Astrocyte (in vitro differentiated cells and primary cell): ENCODE results near the gene RASIP1. TPM values are rescaled to one million over a fixed set of nuclear protein-coding genes. Genes with fewer than 3 reads are reported as not detected.
"Not testable (repeated sequence)": the region's sequence is repeated elsewhere in the genome, so short reads cannot be mapped to it uniquely, and the experiment has no call there.

Experiments
- DNase-seq: peaks from one replicate; pipeline ENCODE4 v3.0.0-alpha.2; 2010; ENCODE audit warnings: low read depth
- FAIRE-seq: peaks from 2 replicates; lab custom pipeline; 2011; peaks lifted over from hg19 to GRCh38; lab: Jason Lieb, UNC
- H2AFZ ChIP-seq: 2 replicates; pipeline ENCODE4 v1.6.0; 2012; ENCODE audit warnings: low read depth, low read length, inconsistent platforms
- H3K27ac ChIP-seq: 2 replicates; pipeline ENCODE4 v1.5.1; 2011; ENCODE audit warnings: low read depth, low read length, inconsistent platforms
- H3K27me3 ChIP-seq: 2 replicates; pipeline ENCODE4 v1.6.0; 2011; ENCODE audit warnings: low read length, inconsistent platforms; ENCODE audit not compliant: insufficient read depth
- H3K36me3 ChIP-seq: 2 replicates; pipeline ENCODE4 v1.5.1; 2011; ENCODE audit warnings: low read length, inconsistent platforms; ENCODE audit not compliant: insufficient read depth
- H3K4me1 ChIP-seq: 2 replicates; pipeline ENCODE4 v1.5.1; 2011; ENCODE audit warnings: low read length, inconsistent platforms; ENCODE audit not compliant: insufficient read depth
- H3K4me2 ChIP-seq: 2 replicates; pipeline ENCODE4 v1.6.0; 2012; ENCODE audit warnings: low read length, inconsistent platforms
- H3K4me3 ChIP-seq: 2 replicates; pipeline ENCODE4 v1.5.1; 2011; ENCODE audit warnings: low read depth, mild to moderate bottlenecking, low read length, inconsistent platforms; ENCODE audit not compliant: insufficient read depth
- H3K79me2 ChIP-seq: 2 replicates; pipeline ENCODE4 v1.6.0; 2012; ENCODE audit warnings: mild to moderate bottlenecking, low read length, inconsistent platforms; ENCODE audit not compliant: insufficient read depth
- H3K9ac ChIP-seq: 2 replicates; pipeline ENCODE4 v1.6.0; 2012; ENCODE audit warnings: mild to moderate bottlenecking, low read length, inconsistent platforms
- H3K9me3 ChIP-seq: 2 replicates; pipeline ENCODE4 v1.5.1; 2012; ENCODE audit warnings: low read depth, mild to moderate bottlenecking, low read length, inconsistent platforms; ENCODE audit not compliant: insufficient read depth
- H4K20me1 ChIP-seq: 2 replicates; pipeline ENCODE4 v1.6.0; 2012; ENCODE audit warnings: low read length, inconsistent platforms; ENCODE audit not compliant: insufficient read depth
- H3K27ac Mint-ChIP-seq: one replicate; pipeline ENCODE4 v1.8.0; 2021; ENCODE audit warnings: mild to moderate bottlenecking, mixed read lengths; ENCODE audit not compliant: unreplicated experiment
- H3K27me3 Mint-ChIP-seq: one replicate; pipeline ENCODE4 v1.8.0; 2021; ENCODE audit warnings: low read depth, mixed read lengths; ENCODE audit not compliant: unreplicated experiment
- H3K36me3 Mint-ChIP-seq: one replicate; pipeline ENCODE4 v1.8.0; 2021; ENCODE audit warnings: low read depth, mixed read lengths; ENCODE audit not compliant: unreplicated experiment
- H3K4me1 Mint-ChIP-seq: one replicate; pipeline ENCODE4 v1.8.0; 2021; ENCODE audit warnings: low read depth, mixed read lengths; ENCODE audit not compliant: unreplicated experiment
- H3K4me3 Mint-ChIP-seq: one replicate; pipeline ENCODE4 v1.8.0; 2021; ENCODE audit warnings: mild to moderate bottlenecking, moderate library complexity, mixed read lengths; ENCODE audit not compliant: unreplicated experiment
- H3K9me3 Mint-ChIP-seq: one replicate; pipeline ENCODE4 v1.8.0; 2021; ENCODE audit warnings: mild to moderate bottlenecking, mixed read lengths; ENCODE audit not compliant: unreplicated experiment
- CTCF ChIP-seq: IDR thresholded peaks from 2 replicates; pipeline ENCODE4 v1.5.1; 2011; ENCODE audit warnings: low read depth, mild to moderate bottlenecking, inconsistent platforms, low read length, moderate library complexity; ENCODE audit not compliant: insufficient read depth
- EZH2 ChIP-seq: IDR thresholded peaks from 2 replicates; pipeline ENCODE4 v1.6.1; 2012; ENCODE audit warnings: mild to moderate bottlenecking, low read length, inconsistent platforms; ENCODE audit not compliant: insufficient read depth
- total RNA-seq: library from RNA; stranded (reverse); gene quantifications from 2 replicates; pipeline ENCODE4 v1.2.1, GENCODE V29; 2021

Gene RASIP1
- total RNA-seq, 1 donor from 2014 or later = 0.68 TPM

- H3K4me1 Mint-ChIP-seq = peaks cover 4% of the 10 kb centered on the region
- H3K27me3 ChIP-seq = peaks cover 13% of the 10 kb centered on the region
- no peak overlapping the region for H3K4me3 Mint-ChIP-seq
- H3K9me3 ChIP-seq = no peaks in the 10 kb centered on the region
- H2AFZ ChIP-seq = no peak overlapping the region
- no peak overlapping the region for H3K27ac ChIP-seq
- H3K36me3 ChIP-seq = no peaks in the 10 kb centered on the region
- no peak for TF ChIP-seq CTCF
- TF ChIP-seq EZH2 = no peak
- no peaks in the 10 kb centered on the region for H3K4me1 ChIP-seq
- peak; percentile 33 for DNase-seq
- H3K79me2 ChIP-seq = no peaks in the 10 kb centered on the region
- no peaks in the 10 kb centered on the region for H3K36me3 Mint-ChIP-seq
- H3K27ac Mint-ChIP-seq = no peak overlapping the region
- H3K9ac ChIP-seq = no peak overlapping the region
- peaks cover 3% of the 10 kb centered on the region for H3K9me3 Mint-ChIP-seq
- no peak for FAIRE-seq
- no peak overlapping the region for H3K4me3 ChIP-seq
- H4K20me1 ChIP-seq = no peaks in the 10 kb centered on the region
- H3K4me2 ChIP-seq = no peak overlapping the region
- peaks cover 20% of the 10 kb centered on the region for H3K27me3 Mint-ChIP-seq
These were observed 28.7 kb upstream of the RASIP1 start for GRCh38 chr19:48768994-48769713.

GRCh38 chr19:48768171-48768753, 27.9 kb upstream of the RASIP1 start:
- H3K27ac Mint-ChIP-seq, H3K9me3 Mint-ChIP-seq, H3K4me2 ChIP-seq, H3K4me3 Mint-ChIP-seq, H3K4me3 ChIP-seq, FAIRE-seq, H3K36me3 Mint-ChIP-seq, H3K27ac ChIP-seq, DNase-seq, H3K9me3 ChIP-seq, H4K20me1 ChIP-seq, H3K9ac ChIP-seq, H3K36me3 ChIP-seq, H2AFZ ChIP-seq, H3K79me2 ChIP-seq, H3K4me1 Mint-ChIP-seq, H3K4me1 ChIP-seq: not testable (repeated sequence)
- peaks cover 16% of the 10 kb centered on the region for H3K27me3 ChIP-seq
- H3K27me3 Mint-ChIP-seq = peaks cover 29% of the 10 kb centered on the region

DNA sequence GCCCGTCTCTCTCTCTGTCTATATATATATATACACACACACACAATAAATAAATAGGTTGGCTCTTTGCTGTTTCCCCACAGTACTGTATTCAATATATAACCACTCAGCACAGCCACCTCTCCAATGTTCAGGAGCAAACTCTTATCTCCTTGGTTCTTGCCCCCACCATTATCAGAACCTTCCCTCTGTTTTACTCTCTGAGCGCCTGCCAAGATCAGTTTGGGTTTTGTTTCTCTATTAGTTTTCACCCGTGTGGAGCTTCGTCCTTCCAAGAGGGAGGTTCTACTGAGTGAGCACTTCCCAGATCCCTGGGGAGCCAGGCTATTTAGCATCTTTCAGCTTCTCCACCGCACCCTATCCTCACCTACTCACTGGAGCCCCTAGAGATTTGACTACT, 25.4 kb upstream of the RASIP1 start:
- H3K27me3 ChIP-seq = peaks cover 27% of the 10 kb centered on the region
- not testable (repeated sequence) for H3K79me2 ChIP-seq, H3K27ac Mint-ChIP-seq, H3K4me1 ChIP-seq, H3K9ac ChIP-seq, H4K20me1 ChIP-seq, H3K27ac ChIP-seq, H2AFZ ChIP-seq, H3K4me1 Mint-ChIP-seq, H3K9me3 ChIP-seq, H3K36me3 Mint-ChIP-seq, FAIRE-seq, DNase-seq, H3K4me3 ChIP-seq, H3K36me3 ChIP-seq, H3K9me3 Mint-ChIP-seq, H3K4me2 ChIP-seq, H3K4me3 Mint-ChIP-seq
- peaks cover 48% of the 10 kb centered on the region for H3K27me3 Mint-ChIP-seq
